IPS-15b (cell line): Measurements from ENCODE around the gene FUT6.
A peak's percentile ranks its signal among the peaks of the same experiment; 100 is the strongest.

Source experiments
- H3K27me3 ChIP-seq: one replicate; pipeline ENCODE4 v1.6.1; 2013; ENCODE audit warnings: low read length; ENCODE audit not compliant: control insufficient read depth, insufficient read depth
- H3K36me3 ChIP-seq: one replicate; pipeline ENCODE4 v1.6.1; 2013; ENCODE audit warnings: low read length; ENCODE audit not compliant: control insufficient read depth, insufficient read depth
- H3K4me1 ChIP-seq: one replicate; pipeline ENCODE4 v1.6.1; 2013; ENCODE audit warnings: mild to moderate bottlenecking, low read length; ENCODE audit not compliant: control insufficient read depth, insufficient read depth
- H3K4me3 ChIP-seq: one replicate; pipeline ENCODE4 v1.5.1; 2013; ENCODE audit warnings: low read depth, low read length
- H3K9ac ChIP-seq: one replicate; pipeline ENCODE4 v1.6.1; 2013; ENCODE audit warnings: low read depth, mild to moderate bottlenecking, low read length
- H3K9me3 ChIP-seq: one replicate; pipeline ENCODE4 v1.6.1; 2013; ENCODE audit warnings: mild to moderate bottlenecking, low read length; ENCODE audit not compliant: control insufficient read depth, insufficient read depth

The FUT6 gene

DNA sequence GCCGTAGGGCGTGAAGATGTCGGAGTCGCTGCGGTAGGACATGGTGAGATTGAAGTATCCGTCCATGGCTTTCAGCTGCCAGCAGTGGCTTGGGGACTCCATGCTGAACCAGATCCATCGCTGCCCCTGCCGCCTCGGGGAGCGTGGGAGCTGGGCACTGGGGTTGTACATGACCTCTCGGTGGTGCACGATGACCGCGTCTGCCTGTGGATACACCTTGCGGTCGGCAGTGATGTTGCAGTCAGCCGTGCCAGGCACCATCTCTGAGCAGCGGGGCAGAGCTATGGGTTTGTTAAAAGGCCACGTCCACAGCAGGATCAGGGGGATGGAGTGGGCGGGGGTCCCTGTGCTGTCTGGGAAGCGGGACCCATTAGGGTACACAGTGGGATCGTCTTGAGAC lies 7.4 kb downstream of the FUT6 start:
- Histone ChIP-seq H3K27me3 (no peaks in the 10 kb centered on the region), H3K9ac (no peak overlapping the region), H3K36me3 (no peaks in the 10 kb centered on the region), H3K9me3 (no peaks in the 10 kb centered on the region), H3K4me3 (no peak overlapping the region), H3K4me1 (peaks cover under 1% of the 10 kb centered on the region)

DNA sequence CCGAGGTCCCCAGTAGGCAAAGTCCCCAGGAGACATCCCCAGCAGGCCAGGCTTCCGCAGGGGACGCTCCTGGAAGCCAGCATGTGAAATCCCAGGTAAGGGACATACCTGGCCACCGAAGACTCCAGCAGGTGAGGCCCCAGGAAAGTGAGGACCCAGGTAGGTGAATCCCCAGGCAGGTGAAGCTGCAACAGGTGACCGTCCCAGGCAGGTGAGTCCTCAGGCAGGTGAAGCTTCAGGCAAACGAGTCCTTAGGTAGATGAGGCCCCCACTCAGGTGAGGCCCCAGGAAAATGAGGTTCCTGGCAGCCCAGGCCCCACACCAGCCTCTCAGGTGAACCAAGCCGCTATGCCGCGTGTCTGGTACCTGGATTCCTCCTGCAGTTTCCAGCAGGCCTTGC lies 8.3 kb downstream of the FUT6 start:
- Histone ChIP-seq H3K9me3 (no peaks in the 10 kb centered on the region), H3K9ac (no peak overlapping the region), H3K4me1 (peaks cover 3% of the 10 kb centered on the region), H3K36me3 (no peaks in the 10 kb centered on the region), H3K4me3 (no peak overlapping the region), H3K27me3 (no peaks in the 10 kb centered on the region)

GRCh38 chr19:5829567-5830310 lies 9.8 kb downstream of the FUT6 start:
- Histone ChIP-seq H3K4me1 (peaks cover 3% of the 10 kb centered on the region), H3K9me3 (no peaks in the 10 kb centered on the region), H3K36me3 (no peaks in the 10 kb centered on the region), H3K4me3 (peak overlapping the region; percentile 86), H3K9ac (no peak overlapping the region), H3K27me3 (no peaks in the 10 kb centered on the region)

- Histone ChIP-seq H3K9ac (peak overlapping the region; percentile 82), H3K27me3 (no peaks in the 10 kb centered on the region), H3K4me3 (peak overlapping the region; percentile 86), H3K36me3 (no peaks in the 10 kb centered on the region), H3K4me1 (peaks cover 3% of the 10 kb centered on the region), H3K9me3 (no peaks in the 10 kb centered on the region)
These were observed 10.6 kb downstream of the FUT6 start for GRCh38 chr19:5828661-5829566.

DNA sequence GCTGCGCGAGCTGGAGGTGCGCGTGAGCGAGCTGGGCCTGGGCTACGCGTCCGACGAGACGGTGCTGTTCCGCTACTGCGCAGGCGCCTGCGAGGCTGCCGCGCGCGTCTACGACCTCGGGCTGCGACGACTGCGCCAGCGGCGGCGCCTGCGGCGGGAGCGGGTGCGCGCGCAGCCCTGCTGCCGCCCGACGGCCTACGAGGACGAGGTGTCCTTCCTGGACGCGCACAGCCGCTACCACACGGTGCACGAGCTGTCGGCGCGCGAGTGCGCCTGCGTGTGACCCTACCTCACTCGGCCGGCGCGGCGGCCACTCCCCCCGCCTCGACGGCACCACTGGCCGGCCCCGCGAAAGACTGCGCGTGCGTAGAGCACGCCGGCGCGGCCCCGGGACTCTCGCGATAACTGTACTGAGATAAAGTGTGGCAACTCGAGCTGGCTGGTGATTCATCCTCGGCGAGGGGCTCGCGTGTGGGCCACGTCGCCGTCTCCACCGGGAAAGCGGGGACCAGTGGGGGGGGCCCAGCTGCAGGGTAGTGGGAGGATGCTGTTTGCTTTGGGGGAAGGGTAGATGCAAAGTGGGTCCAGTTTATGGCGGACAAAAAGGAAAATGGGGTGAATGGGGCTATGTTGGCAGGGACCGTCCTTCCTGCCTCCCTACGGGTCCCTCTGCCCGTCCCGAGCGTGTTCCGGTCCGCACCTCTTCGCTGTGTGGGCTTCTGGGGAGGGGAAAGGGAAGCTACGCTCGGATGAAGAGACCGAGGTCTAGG lies 11.4 kb downstream of the FUT6 start:
- Histone ChIP-seq H3K9ac (peak overlapping the region; percentile 82), H3K4me3 (peak overlapping the region; percentile 86), H3K9me3 (no peaks in the 10 kb centered on the region), H3K27me3 (no peaks in the 10 kb centered on the region), H3K4me1 (peaks cover 3% of the 10 kb centered on the region), H3K36me3 (no peaks in the 10 kb centered on the region)

DNA sequence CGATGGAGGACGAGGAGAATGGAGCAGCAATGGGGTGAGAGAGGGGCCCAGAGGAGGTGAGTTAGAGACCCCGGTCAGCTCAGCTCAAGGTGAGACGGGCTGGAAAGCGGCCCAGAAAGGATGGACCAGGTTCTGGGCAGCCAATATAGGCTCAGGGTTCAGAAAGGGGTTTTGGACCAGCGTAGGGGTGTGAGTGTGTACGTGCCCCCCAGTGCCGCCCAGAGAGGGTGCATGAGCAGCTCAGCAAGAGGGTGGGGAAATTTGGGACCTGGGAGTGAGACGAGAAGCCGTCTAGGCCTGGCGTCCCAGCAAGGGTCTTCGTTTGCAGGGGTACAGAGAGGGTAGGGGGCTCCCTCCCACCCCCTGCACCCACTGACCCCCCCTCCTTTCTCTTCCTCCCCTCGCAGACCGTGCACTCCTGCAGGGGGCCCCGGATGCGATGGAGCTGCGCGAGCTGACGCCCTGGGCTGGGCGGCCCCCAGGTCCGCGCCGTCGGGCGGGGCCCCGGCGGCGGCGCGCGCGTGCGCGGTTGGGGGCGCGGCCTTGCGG lies 12.1 kb downstream of the FUT6 start:
- no peak overlapping the region for H3K9ac ChIP-seq
- H3K9me3 ChIP-seq: no peaks in the 10 kb centered on the region
- no peaks in the 10 kb centered on the region for H3K36me3 ChIP-seq
- no peaks in the 10 kb centered on the region for H3K27me3 ChIP-seq
- peak overlapping the region; percentile 86 for H3K4me3 ChIP-seq
- H3K4me1 ChIP-seq: peaks cover 3% of the 10 kb centered on the region

DNA sequence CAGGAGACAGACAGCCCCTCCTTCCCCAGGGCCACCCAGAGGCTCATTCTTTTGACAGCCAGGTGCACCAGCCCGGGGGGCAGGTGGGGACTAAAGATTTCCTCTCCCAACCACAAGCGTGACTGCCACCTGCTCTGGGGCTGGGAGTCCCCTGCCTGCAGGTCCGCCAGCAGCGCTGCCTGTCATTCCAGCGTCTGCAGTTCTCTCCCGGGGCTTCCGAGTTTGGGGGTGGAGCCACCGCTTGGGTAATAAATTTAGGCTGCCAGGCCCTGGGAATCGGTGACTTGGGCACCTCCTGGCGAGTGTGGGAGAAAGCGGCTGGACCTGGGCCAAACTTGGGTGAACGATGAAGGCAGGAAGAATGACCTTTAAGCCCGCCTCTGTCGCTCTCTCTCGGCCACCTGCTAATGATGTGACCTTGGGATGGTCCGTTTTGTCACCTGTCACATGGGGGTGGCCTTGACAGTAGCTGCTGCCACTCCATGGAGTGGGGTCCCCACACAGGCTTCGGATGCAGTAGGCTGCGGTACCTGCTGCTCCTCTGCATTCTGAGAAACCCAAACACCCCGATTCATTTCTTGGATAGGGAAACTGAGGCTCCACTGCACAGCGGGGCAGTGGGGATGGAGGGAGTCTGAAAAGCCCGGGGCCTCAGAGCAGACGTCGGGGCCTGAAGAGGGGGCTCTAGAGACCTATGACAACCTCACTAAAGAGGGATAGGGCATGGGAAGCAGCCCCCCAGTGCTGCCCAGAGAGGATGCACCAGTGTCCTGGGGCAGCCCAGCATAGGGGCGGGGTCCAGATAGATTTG lies 12.8 kb downstream of the FUT6 start:
- no peaks in the 10 kb centered on the region for H3K27me3 ChIP-seq
- peaks cover 3% of the 10 kb centered on the region for H3K4me1 ChIP-seq
- no peak overlapping the region for H3K9ac ChIP-seq
- no peaks in the 10 kb centered on the region for H3K9me3 ChIP-seq
- H3K4me3 ChIP-seq: peak overlapping the region; percentile 54
- no peaks in the 10 kb centered on the region for H3K36me3 ChIP-seq

DNA sequence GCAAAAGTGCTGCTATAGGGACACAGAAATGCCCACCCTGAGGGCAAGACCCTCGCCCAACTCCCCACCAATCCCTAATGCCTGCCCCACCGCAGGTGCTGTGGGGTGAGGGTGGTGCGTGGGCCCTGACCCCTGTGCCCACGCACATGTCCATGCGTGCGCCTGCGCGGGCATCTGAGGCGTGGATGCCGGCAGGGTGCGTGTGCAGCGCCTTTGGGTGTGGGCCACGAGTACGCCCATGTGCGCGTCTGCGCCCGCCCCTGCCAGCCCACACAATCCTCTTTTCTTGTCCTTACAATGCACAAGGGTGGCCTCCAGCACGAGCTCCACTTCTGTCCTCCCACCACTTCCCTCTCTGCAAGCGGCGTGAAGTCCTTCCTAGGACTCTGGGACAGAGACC lies 14.3 kb downstream of the FUT6 start:
- no peaks in the 10 kb centered on the region for H3K27me3 ChIP-seq
- no peak overlapping the region for H3K9ac ChIP-seq
- no peaks in the 10 kb centered on the region for H3K36me3 ChIP-seq
- H3K4me1 ChIP-seq: peaks cover 3% of the 10 kb centered on the region
- H3K4me3 ChIP-seq: no peak overlapping the region
- H3K9me3 ChIP-seq: no peaks in the 10 kb centered on the region

DNA sequence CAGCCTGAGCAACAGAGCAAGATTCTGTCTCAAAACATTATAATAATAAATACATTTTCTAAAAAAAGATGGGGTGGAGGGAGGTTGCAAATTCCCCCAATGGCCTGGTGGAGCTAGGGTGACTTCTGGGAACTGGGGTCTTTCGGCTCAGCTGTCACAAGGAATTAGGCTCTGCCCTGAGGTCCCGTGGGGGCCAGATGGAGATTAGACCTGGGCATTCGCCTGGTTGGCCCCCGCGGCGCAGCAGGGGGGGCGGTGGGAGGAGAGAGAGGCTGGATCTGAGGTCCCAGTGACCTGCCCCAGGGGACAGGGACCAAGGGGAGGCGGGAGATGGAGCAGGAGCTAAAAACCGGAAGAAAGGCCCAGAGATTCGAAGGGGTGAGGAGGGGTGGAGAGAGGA lies 14.8 kb downstream of the FUT6 start:
- no peaks in the 10 kb centered on the region for H3K9me3 ChIP-seq
- no peaks in the 10 kb centered on the region for H3K36me3 ChIP-seq
- H3K4me1 ChIP-seq: peaks cover 3% of the 10 kb centered on the region
- H3K27me3 ChIP-seq: no peaks in the 10 kb centered on the region
- H3K9ac ChIP-seq: no peak overlapping the region
- H3K4me3 ChIP-seq: no peak overlapping the region

DNA sequence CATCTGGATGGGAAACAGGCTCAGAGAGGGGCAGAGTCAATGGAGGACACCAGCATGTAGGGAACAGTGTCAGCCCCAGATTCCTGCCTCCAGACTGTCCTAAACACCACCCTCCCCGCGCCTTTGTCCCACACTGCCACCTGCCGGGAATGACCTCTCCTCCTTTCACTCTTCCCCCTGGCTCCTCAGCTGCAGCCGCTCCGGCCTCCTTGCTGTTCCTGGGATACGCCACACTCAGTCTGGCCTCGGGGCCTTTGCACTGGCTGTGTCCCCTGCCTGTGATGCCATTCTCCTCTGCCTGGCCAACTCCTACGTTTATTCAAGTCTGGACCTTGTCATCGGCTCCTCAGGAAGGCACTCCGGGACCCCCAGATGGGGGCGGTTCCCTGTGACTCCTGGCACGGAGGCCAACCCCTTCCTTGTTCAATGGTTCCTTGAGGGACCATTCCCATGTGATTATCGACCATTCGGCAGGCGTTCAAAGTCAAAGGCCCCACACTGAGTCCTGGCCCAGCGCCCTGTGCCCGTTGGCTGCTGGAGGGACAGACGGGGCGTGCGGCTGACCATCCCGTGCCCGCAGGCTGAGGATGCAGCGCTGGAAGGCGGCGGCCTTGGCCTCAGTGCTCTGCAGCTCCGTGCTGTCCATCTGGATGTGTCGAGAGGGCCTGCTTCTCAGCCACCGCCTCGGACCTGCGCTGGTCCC lies 15.8 kb downstream of the FUT6 start:
- Histone ChIP-seq H3K4me1 (peaks cover 3% of the 10 kb centered on the region), H3K36me3 (no peaks in the 10 kb centered on the region), H3K4me3 (no peak overlapping the region), H3K27me3 (no peaks in the 10 kb centered on the region), H3K9ac (no peak overlapping the region), H3K9me3 (no peaks in the 10 kb centered on the region)
